ENCODE measurements around the gene SPATA31D1. TPM values are rescaled to one million over a fixed set of nuclear protein-coding genes. Genes with fewer than 3 reads are reported as not detected.

SPATA31D1 gene
- total and polyA plus RNA-seq, 2 donors (not counting 3 experiments of a cell fraction or from before 2014, with no cell fraction given), result not detected

GRCh38 chr9:82036086-82036485 lies 47.5 kb downstream of the SPATA31D1 start:
- H3K4me1 ChIP-seq (ENCODE audit: control insufficient read depth, extremely low read depth, insufficient read depth, low read length), result no peaks in the 10 kb centered on the region
- FAIRE-seq, result no peak
- no peaks in the 10 kb centered on the region for H3K9me1 ChIP-seq (replicated peaks; ENCODE audit: control insufficient read depth, extremely low read depth, insufficient read depth, low read length)
- ChIA-PET POLR2A (no interaction called here), CTCF (no interaction called here)
- H3K27me3 ChIP-seq (ENCODE audit: control insufficient read depth in 2 of 2, insufficient read depth in 2 of 2, low read length in 2 of 2), result no peaks in the 10 kb centered on the region
- no peak for TF ChIP-seq EZH2 (IDR thresholded peaks at IDR 0.05; ENCODE audit: borderline replicate concordance, low read depth, low read length, severe bottlenecking)
- no peak for TF ChIP-seq FOS (IDR thresholded peaks at IDR 0.05; ENCODE audit: borderline replicate concordance, insufficient read depth, low read length)
- TF ChIP-seq POLR2AphosphoS5 (IDR thresholded peaks at IDR 0.05; ENCODE audit: insufficient read depth, low read depth, low read length), result no peak
- TF ChIP-seq JUN (IDR thresholded peaks at IDR 0.05; ENCODE audit: borderline replicate concordance, insufficient read depth, insufficient read length, low read depth), result no peak
- no peak for TF ChIP-seq MAX (IDR thresholded peaks at IDR 0.05; ENCODE audit: insufficient read depth, insufficient read length)
- no peak for TF ChIP-seq GATA2 (IDR thresholded peaks at IDR 0.05; ENCODE audit: insufficient read depth, insufficient read length, low read depth, low read length)
- no peak for TF ChIP-seq CTCF (IDR thresholded peaks at IDR 0.05; ENCODE audit: extremely low read depth in 1 of 2, insufficient read depth in 1 of 2, low read depth in 1 of 2, low read length in 2 of 2)
- no peak for TF ChIP-seq POLR2A (IDR thresholded peaks at IDR 0.05; ENCODE audit: low read depth, low read length)
- no peak for TF ChIP-seq MYC (IDR thresholded peaks at IDR 0.05; ENCODE audit: low read depth, low read length)
- H3K27ac ChIP-seq (ENCODE audit: insufficient read depth, low read depth, low read length), result no peak overlapping the region
- no peak for DNase-seq (ENCODE audit: low read depth, low spot score)
- no peak overlapping the region for H3K9ac ChIP-seq (replicated peaks; ENCODE audit: extremely low read depth, insufficient read depth, low read length)
- no peak overlapping the region for H2AFZ ChIP-seq (ENCODE audit: low read depth, low read length)
- H4K20me1 ChIP-seq (replicated peaks; ENCODE audit: control insufficient read depth, extremely low read depth, insufficient read depth, low read length), result no peaks in the 10 kb centered on the region
- dilution Hi-C loops (cut with MboI; ENCODE audit: extremely low pct_ligation_motif_present, low sequenced_read_pairs), result no loop called here
- no peak overlapping the region for H3K4me2 ChIP-seq (ENCODE audit: insufficient read depth, low read length)
- H3K4me3 ChIP-seq (replicated peaks in 1 of 3; ENCODE audit: insufficient read depth in 1 of 3, low read depth in 1 of 3, low read length in 3 of 3), result no peak overlapping the region
- H3K9me3 ChIP-seq (replicated peaks; ENCODE audit: control insufficient read depth, insufficient read depth, low read length), result no peaks in the 10 kb centered on the region
- intact Hi-C loops (cut with micrococcal nuclease), result no loop called here
- BruUV-seq (replicated peaks), result no TSS peak
- no peaks in the 10 kb centered on the region for H3K79me2 ChIP-seq (ENCODE audit: control insufficient read depth, insufficient read depth, low read length)
- H3K36me3 ChIP-seq (ENCODE audit: control insufficient read depth in 2 of 2, extremely low read depth in 1 of 2, insufficient read depth in 2 of 2, low read length in 2 of 2), result no peaks in the 10 kb centered on the region

Data from endothelial cell of umbilical vein (primary cell).